ENCODE results near the gene WNT8B.

The WNT8B gene

DNA sequence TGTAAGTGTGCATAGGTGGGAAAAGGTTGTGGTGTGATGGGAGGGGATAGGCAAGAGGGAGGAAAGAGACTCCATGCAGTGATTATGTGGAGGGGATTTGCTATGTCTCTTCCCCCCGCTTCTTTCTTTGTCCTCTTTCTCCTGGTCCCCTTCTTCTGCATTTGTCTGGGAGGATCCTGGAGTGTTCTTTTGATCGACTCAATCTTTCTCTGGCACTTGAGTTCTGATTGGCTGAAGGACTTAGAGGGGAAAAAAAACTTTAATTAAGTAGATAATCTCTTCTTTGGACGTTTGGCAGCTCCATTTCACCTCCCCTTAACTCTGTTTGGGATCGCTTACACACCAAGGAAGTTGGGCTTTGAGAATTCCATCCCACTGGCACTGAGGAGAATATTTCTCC lies at the start of gene WNT8B:
WNT8B (plus strand) TSS at position 301 of the 400 bp plus-strand sequence. CDS start 160 bp downstream, outside the sequence.
- TF ChIP-seq POLR2A (IDR thresholded peaks at IDR 0.05; ENCODE audit: low read depth, low read length): no peak
- FAIRE-seq: no peak
- DNase-seq (ENCODE audit: insufficient read length, low spot score): no peak

DNA sequence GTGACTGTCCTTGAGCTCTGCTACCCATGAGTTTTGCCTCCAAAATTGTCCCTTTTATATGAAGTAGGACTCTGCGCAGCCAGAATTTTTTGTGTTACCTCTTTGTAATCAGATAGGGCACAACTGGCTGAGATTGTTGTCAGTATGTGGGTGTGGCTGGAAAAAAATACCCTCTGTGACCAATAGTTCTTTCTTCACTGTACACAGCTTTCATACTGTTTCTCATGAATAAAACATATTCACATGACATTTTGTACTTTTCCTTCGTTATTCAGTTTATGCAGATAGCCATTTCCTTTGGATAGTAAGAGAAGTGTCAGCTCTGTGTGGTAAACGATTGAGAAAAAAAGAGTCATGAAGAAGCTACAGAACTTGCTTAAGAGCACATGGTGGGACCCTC lies 49.6 kb upstream of the WNT8B start:
- no peak for DNase-seq (ENCODE audit: insufficient read length, low spot score)
- FAIRE-seq: no peak
- no peak for TF ChIP-seq POLR2A (IDR thresholded peaks at IDR 0.05; ENCODE audit: low read depth, low read length)

GRCh38 chr10:100419911-100420449 lies 42.8 kb upstream of the WNT8B start:
- no peak for FAIRE-seq
- TF ChIP-seq POLR2A (IDR thresholded peaks at IDR 0.05; ENCODE audit: low read depth, low read length): no peak
- no peak for DNase-seq (ENCODE audit: insufficient read length, low spot score)

DNA sequence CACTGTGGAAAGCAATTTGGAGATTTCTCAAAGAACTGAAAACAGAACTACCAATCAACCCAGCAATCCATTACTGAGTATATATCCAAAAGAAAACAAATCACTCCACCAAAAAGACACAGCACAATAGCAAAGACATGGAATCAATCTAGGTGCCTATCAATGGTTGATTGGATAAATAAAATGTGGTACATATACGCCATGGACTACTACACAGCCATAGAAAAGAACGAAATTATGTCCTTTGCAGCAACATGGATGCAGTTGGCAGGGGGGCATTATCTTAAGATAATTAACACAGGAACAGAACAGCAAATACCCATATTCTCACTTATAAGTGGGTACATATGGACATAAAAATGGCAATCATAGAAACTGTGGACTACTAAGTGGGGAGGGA lies 35.4 kb upstream of the WNT8B start:
- FAIRE-seq: no peak

GRCh38 chr10:100433253-100434240 lies 29.3 kb upstream of the WNT8B start:
- peak; percentile 99 for FAIRE-seq
- peak; percentile 56 for DNase-seq (ENCODE audit: insufficient read length, low spot score)
- no peak for TF ChIP-seq POLR2A (IDR thresholded peaks at IDR 0.05; ENCODE audit: low read depth, low read length)

More for the DNA sequence above, 35.4 kb upstream of the WNT8B start:
- no peak for TF ChIP-seq POLR2A (IDR thresholded peaks at IDR 0.05; ENCODE audit: low read depth, low read length)
- no peak for DNase-seq (ENCODE audit: insufficient read length, low spot score)

DNA sequence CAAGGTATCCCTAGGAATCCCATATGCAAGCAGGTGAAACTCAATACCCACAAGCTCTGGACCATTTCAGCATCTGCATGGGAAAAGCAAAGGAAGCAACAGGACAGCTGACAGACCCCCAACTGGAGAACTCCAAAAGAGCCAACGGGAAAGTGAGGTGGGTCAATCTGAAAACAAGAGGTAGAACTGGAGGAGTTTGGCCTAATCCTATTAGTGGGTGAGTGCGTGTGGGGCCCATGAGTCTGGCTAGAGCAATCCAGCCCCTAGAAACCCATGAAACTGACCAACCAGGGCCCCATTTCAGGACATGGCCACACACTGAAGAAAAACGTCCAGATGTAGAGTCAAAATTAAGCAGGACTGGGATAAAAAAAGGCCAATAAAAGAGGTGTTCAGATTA lies 26.6 kb upstream of the WNT8B start:
- FAIRE-seq: no peak
- TF ChIP-seq POLR2A (IDR thresholded peaks at IDR 0.05; ENCODE audit: low read depth, low read length): no peak
- no peak for DNase-seq (ENCODE audit: insufficient read length, low spot score)

DNA sequence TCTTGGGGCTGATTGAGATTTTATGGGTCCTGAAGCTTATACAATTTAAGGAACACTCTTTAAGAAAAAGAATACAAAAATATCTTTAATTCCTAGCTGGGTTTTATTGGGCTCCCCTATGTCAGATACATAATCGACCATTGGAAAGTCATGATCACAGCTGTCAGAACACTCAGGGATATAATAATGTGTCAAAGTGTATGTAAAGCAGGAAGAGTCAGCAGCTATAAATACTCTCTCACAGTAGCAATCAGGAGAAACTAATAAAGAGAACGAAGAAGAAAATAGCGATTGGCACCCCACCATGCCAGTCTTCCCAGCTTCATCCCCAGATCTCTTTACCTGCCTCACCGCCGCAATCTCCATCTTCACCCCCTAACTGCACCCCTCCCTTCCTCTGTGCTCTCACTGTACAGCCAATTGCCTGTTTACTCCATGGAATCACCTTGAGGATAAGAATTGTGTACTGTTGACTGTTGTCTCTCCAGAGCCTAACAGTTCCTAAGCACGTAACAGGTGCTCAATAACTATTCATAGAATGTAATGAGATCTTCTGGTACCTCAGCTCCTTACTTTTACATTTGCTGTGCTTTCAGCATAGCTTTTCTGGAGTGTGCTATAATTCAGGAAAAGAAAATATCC lies 24.0 kb upstream of the WNT8B start:
- DNase-seq (ENCODE audit: insufficient read length, low spot score) (no peak), FAIRE-seq (no peak)
- TF ChIP-seq POLR2A (IDR thresholded peaks at IDR 0.05; ENCODE audit: low read depth, low read length): no peak

GRCh38 chr10:100442548-100442947 lies 20.3 kb upstream of the WNT8B start:
- no peak for TF ChIP-seq POLR2A (IDR thresholded peaks at IDR 0.05; ENCODE audit: low read depth, low read length)
- no peak for DNase-seq (ENCODE audit: insufficient read length, low spot score)
- no peak for FAIRE-seq

DNA sequence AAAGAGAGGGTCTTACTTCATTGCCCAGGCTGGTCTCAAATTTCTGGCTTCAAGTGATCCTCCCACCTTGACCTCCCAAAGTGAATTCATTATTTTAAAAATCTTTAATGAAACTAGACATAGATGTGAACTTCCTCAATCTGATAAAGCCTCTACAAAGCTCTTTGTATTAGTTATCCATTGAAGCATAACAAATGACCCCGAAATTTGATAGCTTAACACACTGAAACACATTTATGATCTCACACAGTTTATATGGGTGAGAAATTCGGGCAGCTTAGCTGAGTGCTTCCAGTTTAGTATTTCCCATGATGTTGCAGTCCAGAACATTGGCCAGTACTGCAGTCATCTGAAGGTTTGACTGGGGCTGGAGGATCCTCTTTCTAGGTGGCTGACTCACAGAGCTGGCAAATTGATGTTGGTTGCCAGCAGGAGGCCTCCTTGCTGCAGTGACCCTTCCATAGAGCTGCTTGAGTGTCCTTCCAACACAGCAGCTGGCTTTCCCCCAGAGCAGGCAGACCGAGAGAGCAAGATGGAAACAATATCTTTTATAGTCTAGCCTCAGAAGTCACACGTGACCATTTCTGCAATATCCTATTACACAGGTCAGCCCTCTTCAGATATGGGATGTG lies 16.6 kb upstream of the WNT8B start:
- DNase-seq (ENCODE audit: insufficient read length, low spot score) (no peak), FAIRE-seq (no peak)
- TF ChIP-seq POLR2A (IDR thresholded peaks at IDR 0.05; ENCODE audit: low read depth, low read length): no peak

DNA sequence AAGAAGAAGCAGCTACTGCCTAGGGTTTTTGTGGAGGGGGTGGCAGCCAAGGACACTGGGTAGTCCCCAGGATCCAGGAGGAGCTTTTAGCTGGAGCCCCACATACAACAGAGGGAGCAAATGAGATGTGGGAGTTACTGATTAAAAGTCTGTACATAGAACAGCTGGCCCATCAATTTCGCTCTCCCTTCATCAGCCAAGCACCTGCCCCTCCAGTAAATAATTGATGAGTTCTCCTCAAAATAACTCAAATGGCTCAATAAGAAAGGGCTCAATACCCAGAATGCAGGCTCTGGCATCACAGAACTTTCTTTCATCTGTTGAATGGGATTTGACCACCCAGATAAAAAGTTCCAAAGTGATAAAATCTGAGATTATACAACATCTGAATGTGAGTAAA lies 15.1 kb upstream of the WNT8B start:
- TF ChIP-seq POLR2A (IDR thresholded peaks at IDR 0.05; ENCODE audit: low read depth, low read length): no peak
- no peak for FAIRE-seq
- DNase-seq (ENCODE audit: insufficient read length, low spot score): no peak

DNA sequence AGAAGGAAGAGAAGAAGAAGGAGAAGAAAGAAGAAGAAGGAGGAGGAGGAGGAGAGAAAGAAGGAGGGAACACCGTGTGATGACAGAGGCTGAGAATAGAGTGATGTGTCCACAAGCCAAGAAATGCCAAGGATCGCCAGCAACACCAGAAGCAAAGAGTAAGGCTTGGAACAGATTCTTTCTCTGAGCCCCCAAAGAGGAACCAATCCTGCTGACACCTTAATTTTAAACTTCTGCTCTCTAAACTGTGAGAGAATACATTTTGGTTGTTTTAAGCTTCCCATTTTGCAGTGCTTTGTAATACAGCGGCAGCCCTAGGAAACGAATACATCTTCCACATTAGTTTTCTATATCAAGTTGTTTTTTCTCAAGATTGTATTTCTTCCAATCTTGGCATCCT lies 13.9 kb upstream of the WNT8B start:
- no peak for TF ChIP-seq POLR2A (IDR thresholded peaks at IDR 0.05; ENCODE audit: low read depth, low read length)
- FAIRE-seq (no peak), DNase-seq (ENCODE audit: insufficient read length, low spot score) (no peak)

GRCh38 chr10:100468322-100468721 lies 5.5 kb downstream of the WNT8B start:
- TF ChIP-seq POLR2A (IDR thresholded peaks at IDR 0.05; ENCODE audit: low read depth, low read length): no peak
- FAIRE-seq: no peak
- no peak for DNase-seq (ENCODE audit: insufficient read length, low spot score)

- TF ChIP-seq POLR2A (IDR thresholded peaks at IDR 0.05; ENCODE audit: low read depth, low read length): no peak
- FAIRE-seq (no peak), DNase-seq (ENCODE audit: insufficient read length, low spot score) (no peak)
Observed at GRCh38 chr10:100468978-100469377, 6.2 kb downstream of the WNT8B start.

DNA sequence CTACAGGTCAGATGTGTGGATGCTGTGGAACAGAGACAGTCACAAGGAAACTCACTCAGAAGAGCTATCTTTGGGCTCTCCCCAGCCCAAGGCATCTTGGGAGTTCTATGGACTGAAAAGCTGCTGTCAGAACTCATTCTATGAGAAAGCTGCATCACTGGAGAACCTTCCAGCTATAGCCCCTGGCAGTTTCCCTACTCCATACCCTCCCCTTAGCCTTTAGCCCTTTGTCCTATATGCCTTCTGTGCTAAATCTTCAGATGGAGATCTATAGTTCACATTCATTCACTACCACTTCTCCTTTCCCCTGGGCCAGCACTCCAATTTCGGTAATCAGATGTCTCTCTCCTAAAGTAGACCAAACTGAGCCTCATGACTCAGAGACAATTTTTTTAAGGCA lies 6.9 kb downstream of the WNT8B start:
- no peak for TF ChIP-seq POLR2A (IDR thresholded peaks at IDR 0.05; ENCODE audit: low read depth, low read length)
- DNase-seq (ENCODE audit: insufficient read length, low spot score): no peak
- no peak for FAIRE-seq
